ENCODE results near the gene CDK12.
"Not testable (repeated sequence)": the region's sequence is repeated elsewhere in the genome, so short reads cannot be mapped to it uniquely, and the experiment has no call there.

- TF ChIP-seq, protein P1, sequence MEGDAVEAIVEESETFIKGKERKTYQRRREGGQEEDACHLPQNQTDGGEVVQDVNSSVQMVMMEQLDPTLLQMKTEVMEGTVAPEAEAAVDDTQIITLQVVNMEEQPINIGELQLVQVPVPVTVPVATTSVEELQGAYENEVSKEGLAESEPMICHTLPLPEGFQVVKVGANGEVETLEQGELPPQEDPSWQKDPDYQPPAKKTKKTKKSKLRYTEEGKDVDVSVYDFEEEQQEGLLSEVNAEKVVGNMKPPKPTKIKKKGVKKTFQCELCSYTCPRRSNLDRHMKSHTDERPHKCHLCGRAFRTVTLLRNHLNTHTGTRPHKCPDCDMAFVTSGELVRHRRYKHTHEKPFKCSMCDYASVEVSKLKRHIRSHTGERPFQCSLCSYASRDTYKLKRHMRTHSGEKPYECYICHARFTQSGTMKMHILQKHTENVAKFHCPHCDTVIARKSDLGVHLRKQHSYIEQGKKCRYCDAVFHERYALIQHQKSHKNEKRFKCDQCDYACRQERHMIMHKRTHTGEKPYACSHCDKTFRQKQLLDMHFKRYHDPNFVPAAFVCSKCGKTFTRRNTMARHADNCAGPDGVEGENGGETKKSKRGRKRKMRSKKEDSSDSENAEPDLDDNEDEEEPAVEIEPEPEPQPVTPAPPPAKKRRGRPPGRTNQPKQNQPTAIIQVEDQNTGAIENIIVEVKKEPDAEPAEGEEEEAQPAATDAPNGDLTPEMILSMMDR (IDR thresholded peaks at IDR 0.05) = not testable (repeated sequence)
- not testable (repeated sequence) for TF ChIP-seq POLR2AphosphoS5 (IDR thresholded peaks at IDR 0.05; ENCODE audit: insufficient read depth in 1 of 2, low read depth in 1 of 2)
Measured at GRCh38 chr17:39487490-39487889, 26.2 kb downstream of the CDK12 start.

Data from vagina (tissue), 2 donors.